Esophagus squamous epithelium (tissue), 4 donors: ENCODE data around the gene PKIG.

ENCODE experiments used
- POLR2A ChIP-seq, 4 donors: fragments of 450-650 bp; IDR thresholded peaks; one replicate each; pipeline ENCODE4 v1.6.1; 2017; ENCODE audit warnings: antibody characterized with exemption in 4 of 4, mild to moderate bottlenecking in 4 of 4, moderate library complexity in 3 of 4
- TF ChIP-seq, protein P1 (sequence below), 6 experiments: fragments of 450-650 bp in 4 of 6; fragments of 200-600 bp in 2 of 6; sonication (generic) in 2 of 6; IDR thresholded peaks; one replicate each; pipeline ENCODE4 v1.5.1; 2016 to 2019; ENCODE audit warnings: antibody characterized with exemption in 6 of 6, mild to moderate bottlenecking in 4 of 6, moderate library complexity in 4 of 6

DNA sequence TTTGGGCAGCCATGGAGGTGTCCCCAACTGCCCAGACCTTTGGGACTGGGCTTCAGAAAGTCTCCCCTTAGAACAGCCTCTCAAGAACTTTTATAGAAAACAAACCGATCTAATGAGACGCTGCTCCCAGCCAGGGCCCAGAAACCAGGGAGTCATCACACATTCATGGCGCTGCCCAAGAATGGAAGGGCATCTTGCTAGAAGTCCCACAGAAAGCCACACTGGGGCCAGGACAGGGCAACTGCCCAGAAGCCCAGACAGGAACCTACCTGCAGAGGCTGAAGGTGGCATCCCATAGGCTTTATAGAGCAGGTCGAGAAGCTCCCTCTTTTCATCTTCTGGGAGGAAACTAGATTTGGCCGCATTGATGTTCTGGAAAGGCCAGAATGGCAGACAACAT is 37.7 kb downstream of the PKIG start:
- TF ChIP-seq, protein P1, sequence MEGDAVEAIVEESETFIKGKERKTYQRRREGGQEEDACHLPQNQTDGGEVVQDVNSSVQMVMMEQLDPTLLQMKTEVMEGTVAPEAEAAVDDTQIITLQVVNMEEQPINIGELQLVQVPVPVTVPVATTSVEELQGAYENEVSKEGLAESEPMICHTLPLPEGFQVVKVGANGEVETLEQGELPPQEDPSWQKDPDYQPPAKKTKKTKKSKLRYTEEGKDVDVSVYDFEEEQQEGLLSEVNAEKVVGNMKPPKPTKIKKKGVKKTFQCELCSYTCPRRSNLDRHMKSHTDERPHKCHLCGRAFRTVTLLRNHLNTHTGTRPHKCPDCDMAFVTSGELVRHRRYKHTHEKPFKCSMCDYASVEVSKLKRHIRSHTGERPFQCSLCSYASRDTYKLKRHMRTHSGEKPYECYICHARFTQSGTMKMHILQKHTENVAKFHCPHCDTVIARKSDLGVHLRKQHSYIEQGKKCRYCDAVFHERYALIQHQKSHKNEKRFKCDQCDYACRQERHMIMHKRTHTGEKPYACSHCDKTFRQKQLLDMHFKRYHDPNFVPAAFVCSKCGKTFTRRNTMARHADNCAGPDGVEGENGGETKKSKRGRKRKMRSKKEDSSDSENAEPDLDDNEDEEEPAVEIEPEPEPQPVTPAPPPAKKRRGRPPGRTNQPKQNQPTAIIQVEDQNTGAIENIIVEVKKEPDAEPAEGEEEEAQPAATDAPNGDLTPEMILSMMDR (IDR thresholded peaks at IDR 0.05) = no peak
- TF ChIP-seq POLR2A (IDR thresholded peaks at IDR 0.05) = no peak
